ENCODE measurements around the gene ZNRF3.

Gene ZNRF3

GRCh38 chr22:28910569-28911303, 27.4 kb downstream of the ZNRF3 start:
- DNase-seq, result no peak

DNA sequence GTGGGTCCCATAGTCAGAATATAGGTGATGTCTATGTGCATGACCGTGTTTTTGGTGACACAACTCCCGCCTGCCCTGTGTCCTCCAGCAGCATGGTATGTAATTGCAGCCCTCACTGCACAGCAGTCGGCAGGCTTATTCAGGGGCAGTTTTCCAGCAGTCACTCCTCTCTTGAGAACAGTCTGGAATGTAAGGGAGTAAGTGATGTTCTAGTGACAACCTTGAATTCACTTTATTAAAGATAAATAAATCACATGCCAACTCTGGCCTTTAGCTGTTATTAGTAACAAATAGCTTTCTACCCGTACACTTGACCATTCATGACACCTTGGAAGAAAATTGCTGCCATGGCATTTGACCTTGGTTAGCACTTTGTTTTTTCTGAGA, 27.9 kb downstream of the ZNRF3 start:
- DNase-seq, result no peak

DNA sequence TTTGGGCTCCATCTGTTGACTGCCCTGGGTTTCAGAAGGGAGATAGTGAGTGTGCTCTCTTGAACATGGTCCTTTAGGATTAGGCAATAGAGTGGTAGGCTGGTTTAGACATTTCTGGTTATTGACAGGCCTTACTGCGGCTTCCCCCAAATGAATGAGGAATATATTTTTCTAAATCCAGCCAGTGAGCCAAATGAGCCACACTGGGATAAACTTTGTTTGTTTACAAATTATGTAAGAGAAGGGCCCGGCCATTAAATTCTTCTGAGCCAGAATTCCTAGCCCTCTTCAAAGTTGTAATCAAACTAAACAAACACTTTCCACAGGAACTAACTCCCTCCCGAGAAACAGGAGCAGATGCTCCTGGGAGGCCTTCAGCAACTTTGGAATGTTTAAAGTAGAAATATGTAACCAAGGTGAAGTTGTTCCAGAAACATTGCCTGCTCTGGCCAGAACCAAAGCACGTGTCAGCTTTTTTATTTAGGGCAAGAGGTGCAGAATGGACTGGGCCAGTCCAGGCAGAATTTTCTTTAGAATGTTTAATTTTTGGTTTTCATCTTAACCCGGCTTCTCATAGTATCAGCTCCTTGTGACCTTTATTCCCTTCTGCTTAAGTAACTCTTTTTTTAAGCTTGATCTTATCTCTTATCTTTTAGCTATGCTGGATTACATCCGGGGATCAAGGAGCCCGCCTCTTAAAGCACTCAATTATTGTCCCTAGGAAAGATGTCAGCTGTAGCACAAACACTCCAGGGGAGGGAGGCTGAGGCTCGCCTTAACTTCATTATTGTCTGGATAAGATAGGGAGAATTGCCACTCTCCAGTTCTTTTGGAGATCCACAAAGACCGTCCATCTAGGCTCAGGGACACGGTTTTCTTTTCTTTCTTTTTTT, 28.7 kb downstream of the ZNRF3 start:
- no peak for DNase-seq

GRCh38 chr22:28914201-28914600, 30.8 kb downstream of the ZNRF3 start:
- DNase-seq, result no peak

GRCh38 chr22:28915969-28916368, 32.6 kb downstream of the ZNRF3 start:
- no peak for DNase-seq

DNA sequence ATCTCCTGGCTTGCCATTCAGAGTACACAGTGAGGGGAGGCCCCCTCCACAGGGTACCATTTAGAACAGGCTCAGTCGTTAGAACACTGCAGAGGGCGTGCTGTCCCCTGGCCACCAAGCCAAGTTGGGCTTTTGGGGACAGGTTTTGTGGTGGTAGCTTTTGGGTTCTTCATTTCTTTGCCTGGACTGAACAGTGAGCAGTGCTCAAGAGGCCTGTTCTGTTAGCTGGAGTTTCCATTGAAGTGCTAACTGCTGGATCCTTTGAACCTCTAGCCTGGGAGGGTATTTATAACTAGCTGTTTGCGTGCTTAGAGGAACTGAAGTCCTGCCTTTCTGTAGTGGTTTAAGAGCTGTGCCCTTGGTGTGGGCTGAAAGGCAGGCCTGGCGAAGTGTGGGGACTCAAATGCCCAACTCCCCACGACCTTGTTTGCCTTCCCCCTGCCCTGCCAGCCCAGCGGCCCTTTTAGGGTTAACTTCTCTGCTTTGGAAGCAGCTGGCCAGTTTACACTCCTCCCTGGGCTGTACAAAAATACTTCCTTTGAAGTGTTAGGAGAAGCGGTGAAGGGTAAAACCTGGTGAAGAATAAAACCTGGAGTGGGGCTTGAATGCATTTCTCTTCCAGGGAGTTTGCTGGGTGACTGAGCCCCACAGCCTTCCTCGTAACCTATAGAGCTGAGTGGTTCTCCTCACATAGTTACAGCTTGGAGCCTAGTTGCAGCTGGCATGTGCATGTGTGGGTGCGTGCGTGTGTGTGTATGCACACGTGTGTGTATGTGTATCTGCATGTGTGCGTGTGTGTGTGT, 34.6 kb downstream of the ZNRF3 start:
- DNase-seq, result no peak

GRCh38 chr22:28918550-28919271, 35.3 kb downstream of the ZNRF3 start:
- DNase-seq, result no peak

- no peak for DNase-seq
Observed at GRCh38 chr22:28920757-28921584, 37.6 kb downstream of the ZNRF3 start.

DNA sequence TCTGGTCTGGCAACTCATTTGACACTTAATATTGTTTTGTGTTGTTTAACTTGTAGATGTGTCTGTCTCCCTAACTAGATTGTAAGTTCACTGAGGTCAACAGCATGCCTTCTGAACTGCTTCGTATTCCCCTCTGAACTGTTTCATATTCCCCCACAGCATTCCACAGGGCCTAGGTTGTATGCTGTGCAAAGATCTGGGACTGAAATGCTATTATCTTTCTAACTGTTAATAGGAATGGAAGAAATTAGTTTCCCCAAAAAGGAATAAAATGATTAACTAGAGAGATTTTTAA, 38.2 kb downstream of the ZNRF3 start:
- DNase-seq, result no peak

- DNase-seq, result no peak
Observed at GRCh38 chr22:28922540-28923244, 39.3 kb downstream of the ZNRF3 start.

GRCh38 chr22:28923826-28924732, 40.7 kb downstream of the ZNRF3 start:
- no peak for DNase-seq

GRCh38 chr22:28925916-28926315, 42.5 kb downstream of the ZNRF3 start:
- no peak for DNase-seq

GRCh38 chr22:28927630-28928029, 44.3 kb downstream of the ZNRF3 start:
- DNase-seq, result no peak

DNA sequence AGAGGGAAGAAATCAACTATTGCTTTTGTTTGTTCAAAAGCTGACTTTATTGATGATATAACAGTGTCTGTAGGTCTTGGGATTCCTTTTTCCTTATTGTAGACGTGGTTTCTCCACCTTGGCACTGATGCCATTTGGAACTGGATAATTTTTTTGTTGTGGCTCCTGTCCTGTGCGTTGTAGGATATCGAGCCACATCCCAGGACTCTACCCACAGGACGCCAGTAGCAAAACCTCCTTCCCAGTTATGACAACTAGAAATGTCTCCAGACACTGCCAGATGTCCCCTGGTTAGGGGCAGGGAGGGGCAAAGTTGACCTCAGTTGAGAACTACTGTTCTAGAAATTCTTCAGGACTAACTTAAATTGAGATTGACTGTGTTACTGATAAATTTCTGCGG, 45.8 kb downstream of the ZNRF3 start:
- no peak for DNase-seq

GRCh38 chr22:28930357-28931007, 47.1 kb downstream of the ZNRF3 start:
- DNase-seq, result no peak

DNA sequence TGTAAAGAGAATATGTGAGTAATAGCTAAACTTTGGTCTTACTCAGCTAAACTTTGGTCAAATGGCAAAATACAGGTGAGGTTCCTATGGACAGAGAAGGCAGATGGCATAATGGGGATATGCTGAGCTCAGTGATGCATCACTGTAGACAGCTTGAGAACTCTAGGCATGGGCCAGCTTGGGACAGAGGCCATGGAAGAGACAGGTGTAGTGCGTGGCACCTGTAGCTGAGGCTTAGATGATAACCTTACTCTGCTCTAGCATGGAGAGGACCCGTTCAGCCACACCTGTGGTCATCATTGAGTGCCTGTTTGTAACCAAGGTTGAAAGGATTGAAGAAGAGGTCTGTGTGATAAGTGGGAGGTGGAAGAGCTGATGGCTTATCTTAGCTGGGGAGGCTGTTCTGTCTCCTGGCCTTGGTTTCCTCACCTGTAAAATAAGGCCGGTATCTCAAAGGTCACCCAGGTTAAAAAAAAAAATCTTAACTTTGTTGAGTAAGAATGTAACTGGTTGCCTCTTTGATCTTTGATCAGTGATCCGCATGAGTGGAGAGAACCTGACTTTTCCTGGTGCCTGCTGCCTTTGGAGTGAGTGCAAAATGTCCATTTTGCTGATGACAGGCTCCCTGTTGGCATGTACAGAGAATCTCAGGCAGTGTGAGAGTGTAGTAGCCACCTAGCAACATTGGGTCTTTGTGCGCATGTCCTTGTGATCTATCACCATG, 48.6 kb downstream of the ZNRF3 start:
- no peak for DNase-seq

DNA sequence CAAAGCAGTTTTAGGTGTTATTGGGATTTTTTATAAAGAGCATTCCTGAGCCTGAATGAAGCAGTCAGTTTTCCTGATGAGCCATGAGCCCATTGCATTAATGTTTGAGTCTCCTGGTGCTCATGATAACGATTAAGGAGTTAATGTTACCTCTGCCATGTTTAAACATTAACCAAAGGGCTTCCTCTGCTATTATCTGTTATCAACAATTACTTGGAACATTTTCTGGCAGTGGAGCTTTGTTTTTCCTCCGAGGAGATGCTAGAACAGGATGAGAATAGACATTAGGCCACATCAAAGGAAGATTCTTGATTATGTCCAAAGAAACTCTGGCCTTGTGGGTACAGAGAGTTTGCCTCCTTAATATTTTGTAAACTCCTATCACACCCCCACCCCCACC, 49.9 kb downstream of the ZNRF3 start:
- no peak for DNase-seq

- DNase-seq, result no peak
Observed at GRCh38 chr22:28934026-28934425, 50.7 kb downstream of the ZNRF3 start.

DNA sequence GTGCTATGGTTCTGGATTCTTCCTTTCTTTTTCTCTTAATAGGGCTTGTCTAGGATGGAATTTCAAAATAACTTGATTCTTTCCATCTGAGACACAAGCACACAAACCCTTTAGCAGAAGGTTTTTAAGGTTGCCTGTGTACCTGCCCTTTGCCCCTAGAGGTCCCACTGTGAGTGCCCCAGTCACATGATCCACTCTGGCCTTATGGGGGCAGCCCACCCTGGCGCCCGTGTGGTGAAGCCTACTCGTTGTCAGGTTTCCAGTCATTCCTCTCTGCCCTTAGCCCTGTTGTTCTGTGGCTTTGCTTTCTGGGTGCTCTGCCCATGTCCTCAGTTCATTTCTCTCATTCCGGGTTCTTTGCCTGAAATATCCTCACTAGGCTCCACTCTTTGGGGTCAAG, 51.8 kb downstream of the ZNRF3 start:
- no peak for DNase-seq

All from stimulated activated CD4-positive, alpha-beta T cell treated with anti-CD3 and anti-CD28 coated beads, Interleukin-1b, Interleukin-23, amount 100 ng/mL, for 48 hours (primary cell).